Effector memory CD8-positive, alpha-beta T cell (primary cell): ENCODE results near the gene PRXL2B.

ENCODE experiments used
- ATAC-seq: fragments of 150-1000 bp; cut with Tn5 transposase; replicated peaks from 2 replicates; pipeline ENCODE4 v1.10.0; 2021; ENCODE audit warnings: mild to moderate bottlenecking, moderate library complexity
- DNase-seq, 3 experiments: peaks; one replicate each; pipeline ENCODE4 v3.0.0; 2021
- H3K27ac Mint-ChIP-seq, 2 donors: one replicate each; pipeline ENCODE4 v1.8.0; 2022; ENCODE audit warnings: mild to moderate bottlenecking in 2 of 2, mixed read lengths in 2 of 2, moderate library complexity in 2 of 2
- H3K27me3 Mint-ChIP-seq, 2 donors: one replicate each; pipeline ENCODE4 v1.8.0; 2022; ENCODE audit warnings: mixed read lengths in 2 of 2
- H3K36me3 Mint-ChIP-seq: one replicate; pipeline ENCODE4 v1.8.0; 2022; ENCODE audit warnings: mild to moderate bottlenecking, moderate library complexity, mixed read lengths; ENCODE audit not compliant: insufficient read depth
- H3K4me1 Mint-ChIP-seq, 2 donors: one replicate each; pipeline ENCODE4 v1.8.0; 2022; ENCODE audit warnings: low read depth in 2 of 2, mixed read lengths in 2 of 2
- H3K4me3 Mint-ChIP-seq, 2 donors: one replicate each; pipeline ENCODE4 v1.8.0; 2022; ENCODE audit warnings: mild to moderate bottlenecking in 2 of 2, mixed read lengths in 2 of 2, moderate library complexity in 2 of 2
- H3K9me3 Mint-ChIP-seq, 2 donors: one replicate each; pipeline ENCODE4 v1.8.0; 2022; ENCODE audit warnings: mixed read lengths in 2 of 2

The PRXL2B gene

DNA sequence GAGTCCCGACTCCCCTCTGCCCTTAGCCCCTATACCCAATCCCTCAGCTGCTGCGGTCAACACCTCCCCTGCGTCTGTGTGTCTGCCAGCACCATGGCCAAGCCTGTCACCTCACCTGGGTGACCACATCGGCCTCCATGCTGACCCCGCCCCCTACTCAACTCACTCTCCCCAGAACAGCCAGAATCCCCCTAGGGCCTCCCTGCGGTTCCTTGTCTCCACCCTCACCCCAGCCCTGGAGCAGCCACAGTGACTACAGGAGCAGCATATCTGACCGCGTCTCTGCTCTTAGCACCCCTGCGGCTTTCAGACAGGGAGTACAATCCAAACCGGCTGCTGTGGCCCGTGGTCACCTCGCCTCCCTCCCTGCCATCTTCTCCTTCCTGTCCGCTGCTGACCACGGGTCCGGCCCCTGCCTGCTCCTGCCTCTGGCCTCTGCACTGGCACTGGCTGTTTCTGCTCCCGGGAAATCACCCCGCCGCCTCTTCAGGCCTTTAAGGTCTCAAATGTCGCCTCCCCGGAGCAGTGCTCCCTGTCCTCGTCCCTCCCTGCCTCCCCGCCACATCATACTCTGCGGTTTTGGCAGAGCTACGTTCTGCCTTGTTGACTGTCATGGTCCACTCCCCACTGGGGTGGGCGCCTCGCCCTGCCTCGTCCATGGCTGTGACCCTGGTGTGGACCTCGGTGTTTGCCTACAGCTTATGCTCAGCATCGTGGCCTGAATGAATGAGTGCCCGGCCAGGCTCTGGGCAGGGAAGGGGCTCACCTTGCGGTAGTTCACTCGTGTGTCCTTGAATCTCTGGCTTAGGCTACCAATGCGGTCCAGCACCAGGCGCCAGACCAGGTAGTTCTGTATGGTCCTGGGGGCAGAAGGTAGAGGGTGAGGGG is 11.1 kb downstream of the PRXL2B start:
- H3K36me3 Mint-ChIP-seq, result peaks cover 2% of the 10 kb centered on the region
- DNase-seq, result no peak
- H3K4me3 Mint-ChIP-seq, result no peak overlapping the region
- no peak for ATAC-seq
- H3K27me3 Mint-ChIP-seq, result peaks cover 5 to 36% of the 10 kb centered on the region in 2 donors
- H3K4me1 Mint-ChIP-seq, result no peaks in the 10 kb centered on the region
- H3K27ac Mint-ChIP-seq, result no peak overlapping the region
- no peaks in the 10 kb centered on the region for H3K9me3 Mint-ChIP-seq

DNA sequence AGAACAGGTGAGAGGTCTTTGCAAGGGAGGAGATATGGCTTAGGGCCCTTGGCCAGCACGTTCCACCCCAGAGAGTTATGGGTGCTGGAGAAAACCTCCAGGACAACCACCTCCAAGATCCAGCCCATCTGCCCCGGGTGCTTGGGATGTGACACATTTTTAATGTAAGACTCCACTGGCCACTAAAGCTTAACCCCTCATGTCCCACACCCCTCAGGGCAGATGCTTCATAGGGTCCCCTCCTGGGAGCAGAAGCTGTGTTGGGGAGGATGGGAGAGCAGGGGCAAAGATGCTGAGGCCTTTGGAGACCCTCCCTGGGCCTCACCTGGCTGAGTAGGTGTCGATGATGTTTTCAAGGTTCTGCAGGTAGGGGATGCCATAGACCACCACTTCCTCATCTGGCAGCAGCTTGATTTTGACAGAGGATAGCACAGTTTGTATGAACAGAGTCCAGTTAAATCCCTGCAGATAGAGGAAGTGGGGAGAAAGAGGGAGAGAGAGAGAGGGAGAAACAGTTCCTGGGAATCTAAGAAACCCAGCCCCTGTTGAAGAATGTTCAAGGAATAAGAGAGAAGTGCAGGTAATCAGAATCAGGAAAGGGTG is 11.9 kb downstream of the PRXL2B start:
- H3K36me3 Mint-ChIP-seq, result peaks cover 2% of the 10 kb centered on the region
- no peak for DNase-seq
- H3K4me1 Mint-ChIP-seq, result no peaks in the 10 kb centered on the region
- peaks cover 8 to 43% of the 10 kb centered on the region in 2 donors for H3K27me3 Mint-ChIP-seq
- no peak overlapping the region for H3K27ac Mint-ChIP-seq
- H3K9me3 Mint-ChIP-seq, result no peaks in the 10 kb centered on the region
- no peak for ATAC-seq
- no peak overlapping the region for H3K4me3 Mint-ChIP-seq

DNA sequence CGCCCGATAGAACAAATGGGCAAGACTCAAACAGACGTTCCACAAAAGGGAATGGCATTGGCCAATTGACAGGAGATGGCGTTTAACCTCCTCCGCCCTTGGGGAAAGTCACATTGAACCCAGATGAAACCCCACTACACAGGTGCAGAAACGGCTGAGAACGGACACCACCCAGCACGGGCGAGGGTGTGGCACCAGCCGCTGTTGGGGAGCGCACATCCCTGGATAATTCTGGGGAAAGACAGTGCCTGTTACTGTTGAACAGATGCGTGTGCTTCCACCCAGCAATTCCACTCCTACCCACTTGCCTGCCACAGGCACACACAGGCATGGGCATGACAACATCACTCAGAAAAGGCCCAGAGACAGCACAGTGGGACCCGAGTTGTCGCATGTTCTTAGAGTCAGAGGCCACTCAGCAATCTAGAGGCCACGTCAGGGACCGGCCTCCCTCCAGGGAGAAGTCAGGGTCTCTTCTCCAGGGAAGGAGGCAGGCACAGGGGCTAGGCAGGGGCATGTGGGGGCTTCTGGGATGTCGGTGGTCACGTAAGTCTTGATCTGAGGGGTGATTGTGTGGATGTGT is 15.2 kb downstream of the PRXL2B start:
- Mint-ChIP-seq H3K27me3 (peaks cover 8 to 48% of the 10 kb centered on the region in 2 donors), H3K4me1 (no peaks in the 10 kb centered on the region), H3K27ac (no peak overlapping the region), H3K4me3 (no peak overlapping the region), H3K36me3 (peaks cover 2% of the 10 kb centered on the region), H3K9me3 (no peaks in the 10 kb centered on the region)
- DNase-seq (no peak), ATAC-seq (no peak)

DNA sequence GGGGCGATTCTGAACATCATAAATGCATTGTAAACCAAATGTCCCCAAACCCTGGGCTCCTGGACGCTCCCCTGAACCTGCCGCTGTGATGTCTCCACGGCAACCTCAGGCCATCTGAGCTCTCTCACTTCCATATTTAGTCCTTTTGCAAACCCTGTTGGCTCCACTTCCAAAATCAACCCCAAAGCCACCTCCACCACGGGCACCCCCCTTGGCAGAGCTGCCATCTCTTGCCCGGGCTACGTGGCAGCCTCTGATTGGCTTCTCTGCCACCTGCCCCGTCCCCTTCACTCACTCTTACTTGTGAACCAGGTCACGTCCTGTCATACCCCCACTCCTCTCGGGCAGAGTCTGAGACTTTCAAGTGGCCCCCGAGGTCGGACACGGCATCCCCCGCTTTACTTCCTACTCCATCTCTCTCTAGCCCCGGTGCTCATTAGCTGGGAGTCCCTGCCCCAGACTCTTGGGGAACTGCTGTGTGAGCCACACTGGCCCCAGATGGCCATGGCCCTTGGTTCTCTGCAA is 15.8 kb downstream of the PRXL2B start:
- Mint-ChIP-seq H3K9me3 (no peaks in the 10 kb centered on the region), H3K27ac (no peak overlapping the region)

GRCh38 chr1:2602866-2603520 is 16.4 kb downstream of the PRXL2B start:
- Mint-ChIP-seq H3K4me3 (no peak overlapping the region), H3K27me3 (peaks cover 8 to 37% of the 10 kb centered on the region in 2 donors), H3K9me3 (no peaks in the 10 kb centered on the region), H3K27ac (no peak overlapping the region), H3K4me1 (no peaks in the 10 kb centered on the region), H3K36me3 (peaks cover 2% of the 10 kb centered on the region)
- no peak for ATAC-seq
- no peak for DNase-seq

More for the DNA sequence above, 15.8 kb downstream of the PRXL2B start:
- ATAC-seq, result no peak
- Mint-ChIP-seq H3K27me3 (peaks cover 8 to 43% of the 10 kb centered on the region in 2 donors), H3K4me1 (no peaks in the 10 kb centered on the region), H3K4me3 (no peak overlapping the region), H3K36me3 (peaks cover 2% of the 10 kb centered on the region)
- DNase-seq, result no peak

DNA sequence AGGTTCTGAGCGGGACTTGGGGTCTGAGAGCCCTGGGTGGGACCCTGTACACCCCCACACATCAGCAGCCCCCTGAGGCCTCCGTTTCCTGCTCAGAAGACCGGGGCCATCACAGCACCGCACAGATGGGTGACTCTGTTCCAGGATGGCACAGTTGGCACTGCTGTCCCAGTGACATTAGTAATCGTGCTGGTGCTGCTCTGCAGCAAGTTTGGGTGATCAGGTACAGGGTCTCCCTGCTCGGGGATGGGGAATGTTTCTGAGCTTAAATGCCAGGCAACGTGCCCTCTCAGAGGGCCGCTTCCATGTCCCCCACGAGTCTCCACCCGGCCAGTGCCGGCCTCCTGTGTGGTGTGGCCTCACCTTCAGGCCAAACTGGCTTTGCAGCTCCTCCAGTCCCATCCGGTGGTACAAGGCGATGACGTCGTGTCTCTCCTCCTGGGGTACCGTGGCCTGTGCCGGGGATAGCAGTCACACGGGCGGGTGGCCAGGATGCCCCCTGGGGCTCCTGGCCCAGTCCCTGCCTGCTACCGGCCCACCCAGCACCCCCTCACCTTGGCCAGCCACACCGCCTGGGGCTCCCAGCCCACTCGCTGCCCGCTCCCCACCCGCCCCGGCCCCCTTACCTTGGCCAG is 17.1 kb downstream of the PRXL2B start:
- no peak for ATAC-seq
- Mint-ChIP-seq H3K27ac (no peak overlapping the region), H3K36me3 (peaks cover 2% of the 10 kb centered on the region), H3K9me3 (no peaks in the 10 kb centered on the region), H3K4me3 (no peak overlapping the region), H3K27me3 (peaks cover 8 to 30% of the 10 kb centered on the region in 2 donors), H3K4me1 (no peaks in the 10 kb centered on the region)
- DNase-seq, result no peak

DNA sequence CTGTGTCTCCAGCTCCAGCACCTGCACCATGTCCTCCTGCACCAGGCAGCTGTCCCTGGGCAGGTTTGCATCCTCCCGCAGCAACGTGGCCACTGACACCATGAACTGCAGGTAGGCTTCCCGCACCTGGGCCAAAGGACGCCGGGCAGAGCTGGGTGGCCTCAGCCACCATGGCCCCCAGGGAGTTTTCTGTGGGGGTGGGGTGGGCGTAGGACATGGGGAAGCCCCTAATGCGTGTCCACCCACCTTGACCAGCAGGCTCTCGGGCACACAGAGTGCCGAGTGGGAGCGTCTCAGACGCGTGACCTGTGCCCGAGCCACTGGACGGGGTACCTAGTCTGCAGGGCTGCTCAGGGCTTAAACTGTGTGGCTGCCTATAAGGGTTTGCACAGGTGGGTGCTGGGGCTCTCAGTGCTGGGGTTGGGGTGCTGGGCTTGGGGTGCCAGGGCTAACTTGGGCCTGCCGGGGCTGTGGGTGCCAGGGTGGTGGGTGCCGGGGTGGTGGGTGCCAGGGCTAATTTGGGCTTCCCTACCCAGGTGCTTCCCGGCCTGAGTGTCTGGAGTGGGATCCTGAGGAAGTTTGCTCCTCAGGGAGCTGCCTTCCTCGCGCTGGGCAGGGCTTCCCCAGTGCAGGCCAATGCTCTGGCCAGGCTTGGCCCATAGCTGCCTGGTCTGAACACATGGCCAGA is 17.7 kb downstream of the PRXL2B start:
- H3K36me3 Mint-ChIP-seq, result peaks cover 2% of the 10 kb centered on the region
- ATAC-seq (no peak), DNase-seq (no peak)
- H3K4me1 Mint-ChIP-seq, result no peaks in the 10 kb centered on the region
- H3K4me3 Mint-ChIP-seq, result no peak overlapping the region
- H3K9me3 Mint-ChIP-seq, result no peaks in the 10 kb centered on the region
- peaks cover 8 to 30% of the 10 kb centered on the region in 2 donors for H3K27me3 Mint-ChIP-seq
- H3K27ac Mint-ChIP-seq, result no peak overlapping the region

DNA sequence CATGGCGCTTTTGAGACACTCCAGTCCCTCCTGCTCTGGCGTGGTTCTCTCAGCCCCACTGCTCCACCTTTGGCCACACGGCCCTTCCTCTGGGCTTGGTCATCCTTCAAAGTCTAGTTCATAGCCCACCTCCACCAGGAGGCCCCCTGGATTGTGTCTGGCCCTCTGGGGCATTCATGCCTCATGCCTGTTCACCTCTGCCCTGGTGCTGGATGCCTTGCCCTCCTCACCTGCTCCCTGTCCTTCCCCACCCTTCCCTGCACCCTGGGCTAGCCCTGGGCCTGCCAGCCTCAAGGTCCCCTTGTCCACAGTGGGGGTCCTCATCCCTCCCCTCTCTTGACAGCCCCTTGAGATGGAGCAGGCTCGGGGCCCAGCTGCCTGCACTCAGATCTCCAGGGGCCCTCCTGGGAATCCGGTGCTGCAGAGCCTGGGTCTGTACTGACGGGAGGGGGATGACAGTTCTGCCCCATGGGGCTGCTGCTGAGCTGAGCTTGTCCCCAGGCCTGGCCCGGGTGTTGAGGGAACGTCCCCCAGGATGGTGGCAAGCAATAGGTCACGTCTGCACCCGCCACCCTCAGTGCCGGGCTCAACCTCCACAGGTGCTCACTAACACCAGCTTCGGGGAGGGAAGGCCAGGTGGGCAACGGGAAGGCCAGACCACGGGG is 18.4 kb downstream of the PRXL2B start:
- Mint-ChIP-seq H3K4me3 (no peak overlapping the region), H3K27me3 (peaks cover 8 to 30% of the 10 kb centered on the region in 2 donors), H3K27ac (no peak overlapping the region), H3K36me3 (peaks cover 2% of the 10 kb centered on the region), H3K4me1 (no peaks in the 10 kb centered on the region), H3K9me3 (no peaks in the 10 kb centered on the region)
- ATAC-seq (no peak), DNase-seq (no peak)

- no peak for ATAC-seq
- H3K9me3 Mint-ChIP-seq, result no peaks in the 10 kb centered on the region
- DNase-seq, result no peak
- H3K27ac Mint-ChIP-seq, result no peak overlapping the region
- peaks cover 8 to 30% of the 10 kb centered on the region in 2 donors for H3K27me3 Mint-ChIP-seq
- H3K36me3 Mint-ChIP-seq, result peaks cover 2% of the 10 kb centered on the region
- no peaks in the 10 kb centered on the region for H3K4me1 Mint-ChIP-seq
- no peak overlapping the region for H3K4me3 Mint-ChIP-seq
These were observed 19.2 kb downstream of the PRXL2B start for GRCh38 chr1:2605509-2606395.

- Mint-ChIP-seq H3K36me3 (peaks cover 2% of the 10 kb centered on the region), H3K4me3 (no peak overlapping the region), H3K4me1 (no peaks in the 10 kb centered on the region), H3K27ac (no peak overlapping the region), H3K27me3 (peaks cover 8 to 26% of the 10 kb centered on the region in 2 donors), H3K9me3 (no peaks in the 10 kb centered on the region)
- no peak for DNase-seq
- no peak for ATAC-seq
These were observed 19.9 kb downstream of the PRXL2B start for GRCh38 chr1:2606396-2606880.

DNA sequence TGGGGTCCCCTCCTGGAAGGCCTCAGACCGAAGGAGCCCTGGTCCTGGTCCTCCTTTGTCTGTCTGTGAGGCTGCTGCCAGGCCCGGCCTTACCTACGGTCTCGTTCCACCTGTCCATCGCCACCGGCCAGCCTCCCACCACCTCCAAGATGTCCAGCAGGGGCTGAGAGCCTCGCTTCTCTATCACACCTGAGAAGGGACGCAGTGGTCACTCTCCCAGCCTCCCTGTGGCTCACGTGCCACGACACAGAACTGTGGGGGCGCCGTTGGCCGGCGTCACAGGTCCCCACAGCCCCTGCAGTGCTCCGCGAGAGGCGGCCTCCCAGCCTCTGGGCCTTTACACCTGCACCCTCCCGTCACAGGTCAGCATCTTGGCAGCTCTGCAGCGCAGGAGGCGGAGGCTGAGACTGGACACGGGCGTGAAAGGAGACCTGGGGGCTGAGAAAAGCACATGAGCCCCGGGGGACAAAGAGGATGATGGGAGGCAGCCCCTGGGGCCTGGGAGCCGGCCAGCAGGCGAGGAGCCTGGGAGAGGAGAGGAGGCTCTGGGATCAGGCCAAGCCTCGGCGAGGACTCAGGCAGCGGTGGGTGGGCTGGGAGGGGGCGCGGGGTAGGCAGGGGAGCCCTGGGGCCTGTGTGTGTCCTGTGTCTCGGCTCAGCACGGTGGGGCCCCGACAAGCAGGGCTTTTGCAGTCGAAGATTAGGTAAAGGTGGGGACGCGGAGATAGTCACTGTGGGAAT is 20.5 kb downstream of the PRXL2B start:
- no peak overlapping the region for H3K4me3 Mint-ChIP-seq
- H3K27me3 Mint-ChIP-seq, result peaks cover 8 to 20% of the 10 kb centered on the region in 2 donors
- H3K36me3 Mint-ChIP-seq, result peaks cover 2% of the 10 kb centered on the region
- no peak overlapping the region for H3K27ac Mint-ChIP-seq
- ATAC-seq, result no peak
- no peaks in the 10 kb centered on the region for H3K4me1 Mint-ChIP-seq
- H3K9me3 Mint-ChIP-seq, result no peaks in the 10 kb centered on the region
- no peak for DNase-seq
